ENCODE results near the gene PRUNE1.

The PRUNE1 gene

GRCh38 chr1:151008244-151009205 lies at the start of gene PRUNE1:
TSS of gene PRUNE1 (plus strand) at chr1:151008449. CDS start at chr1:151008633, 184 bp downstream.
- peak; percentile 83 for DNase-seq

- DNase-seq = no peak
Measured at GRCh38 chr1:150960646-150961045, 47.6 kb upstream of the PRUNE1 start.

GRCh38 chr1:150961756-150962155 lies 46.5 kb upstream of the PRUNE1 start:
- no peak for DNase-seq

- no peak for DNase-seq
Measured at GRCh38 chr1:150963321-150964163, 44.7 kb upstream of the PRUNE1 start.

- no peak for DNase-seq
Measured at GRCh38 chr1:150964164-150964489, 44.1 kb upstream of the PRUNE1 start.

GRCh38 chr1:150965605-150966004 lies 42.6 kb upstream of the PRUNE1 start:
- DNase-seq = no peak

GRCh38 chr1:150966011-150966410 lies 42.2 kb upstream of the PRUNE1 start:
- DNase-seq = no peak

GRCh38 chr1:150967936-150968335 lies 40.3 kb upstream of the PRUNE1 start:
- no peak for DNase-seq

GRCh38 chr1:150968491-150968890 lies 39.8 kb upstream of the PRUNE1 start:
- no peak for DNase-seq

- DNase-seq = no peak
Measured at GRCh38 chr1:150969626-150970025, 38.6 kb upstream of the PRUNE1 start.

GRCh38 chr1:150970808-150971582 lies 37.3 kb upstream of the PRUNE1 start:
- no peak for DNase-seq

GRCh38 chr1:150971583-150972416 lies 36.4 kb upstream of the PRUNE1 start:
- no peak for DNase-seq

GRCh38 chr1:150972417-150972940 lies 35.8 kb upstream of the PRUNE1 start:
- no peak for DNase-seq

GRCh38 chr1:150973258-150973835 lies 34.9 kb upstream of the PRUNE1 start:
- DNase-seq = no peak

GRCh38 chr1:150973836-150974579 lies 34.2 kb upstream of the PRUNE1 start:
- no peak for DNase-seq

- peak; percentile 38 for DNase-seq
Measured at GRCh38 chr1:150974580-150975478, 33.4 kb upstream of the PRUNE1 start, which contains the start of gene CERS2. TSS of gene CERS2 (minus strand) at chr1:150974835. CDS start at chr1:150969090, 5,745 bp downstream.

- no peak for DNase-seq
Measured at GRCh38 chr1:150976401-150976821, 31.8 kb upstream of the PRUNE1 start.

- DNase-seq = peak; percentile 90
Measured at GRCh38 chr1:150976879-150977694, 31.2 kb upstream of the PRUNE1 start.
